H9 (cell line): ENCODE measurements around the gene FEM1B. TPM values are rescaled to one million over a fixed set of nuclear protein-coding genes. Genes with fewer than 3 reads are reported as not detected.

Experiments used
- DNase-seq: peaks from one replicate; pipeline ENCODE4 v3.0.0-alpha.2; 2017
- H2AFZ ChIP-seq: one replicate; pipeline ENCODE4 v1.6.1; 2013; ENCODE audit warnings: mild to moderate bottlenecking, low read length, control low read depth, moderate library complexity
- H2AK5ac ChIP-seq: 2 replicates; pipeline ENCODE4 v1.6.1; 2013; ENCODE audit warnings: low read length, control low read depth, mixed read lengths; ENCODE audit not compliant: insufficient read length
- H2BK120ac ChIP-seq: one replicate; pipeline ENCODE4 v1.6.1; 2013; ENCODE audit warnings: low read depth, mild to moderate bottlenecking, low read length, control low read depth, inconsistent platforms; ENCODE audit not compliant: poor library complexity, severe bottlenecking
- H2BK12ac ChIP-seq: 2 replicates; pipeline ENCODE4 v1.6.1; 2013; ENCODE audit warnings: low read length, control low read depth, mixed read lengths, low read depth; ENCODE audit not compliant: insufficient read length
- H2BK15ac ChIP-seq: 2 replicates; pipeline ENCODE4 v1.6.1; 2013; ENCODE audit warnings: low read depth, low read length, control low read depth
- H2BK20ac ChIP-seq: one replicate; pipeline ENCODE4 v1.6.1; 2013; ENCODE audit warnings: low read depth, mild to moderate bottlenecking, low read length, control low read depth, inconsistent platforms; ENCODE audit not compliant: poor library complexity, severe bottlenecking
- H2BK5ac ChIP-seq: 2 replicates; pipeline ENCODE4 v1.6.1; 2013; ENCODE audit warnings: low read length, control low read depth, mixed read lengths; ENCODE audit not compliant: insufficient read length
- H3K14ac ChIP-seq: 2 replicates; pipeline ENCODE4 v1.6.1; 2013; ENCODE audit warnings: low read length, control low read depth; ENCODE audit not compliant: insufficient read depth
- H3K18ac ChIP-seq: 2 replicates; pipeline ENCODE4 v1.6.1; 2013; ENCODE audit warnings: low read depth, mild to moderate bottlenecking, mixed read lengths, low read length, control low read depth; ENCODE audit not compliant: insufficient read length
- H3K23ac ChIP-seq: 2 replicates; pipeline ENCODE4 v1.6.1; 2013; ENCODE audit warnings: low read length, control low read depth, mixed read lengths, low read depth; ENCODE audit not compliant: insufficient read length
- H3K23me2 ChIP-seq: 2 replicates; pipeline ENCODE4 v1.6.1; 2013; ENCODE audit warnings: low read depth, mild to moderate bottlenecking, mixed read lengths, low read length, control low read depth; ENCODE audit not compliant: insufficient read length, poor library complexity, severe bottlenecking
- H3K27ac ChIP-seq: 2 replicates; pipeline ENCODE4 v1.5.1; 2013; ENCODE audit warnings: low read length, control low read depth, mixed read lengths, low read depth; ENCODE audit not compliant: insufficient read length
- H3K27me3 ChIP-seq: 2 replicates; pipeline ENCODE4 v1.6.1; 2013; ENCODE audit warnings: low read length, control low read depth, inconsistent platforms; ENCODE audit not compliant: insufficient read depth
- H3K4ac ChIP-seq: 2 replicates; pipeline ENCODE4 v1.6.1; 2013; ENCODE audit warnings: low read depth, mild to moderate bottlenecking, control low read depth, inconsistent platforms, low read length, moderate library complexity
- H3K4me1 ChIP-seq: 2 replicates; pipeline ENCODE4 v1.6.1; 2013; ENCODE audit warnings: low read length, control low read depth, inconsistent platforms; ENCODE audit not compliant: insufficient read depth
- H3K4me2 ChIP-seq: 2 replicates; pipeline ENCODE4 v1.6.1; 2013; ENCODE audit warnings: low read length, control low read depth, mixed read lengths; ENCODE audit not compliant: insufficient read length, insufficient read depth
- H3K56ac ChIP-seq: 2 replicates; pipeline ENCODE4 v1.6.1; 2013; ENCODE audit warnings: low read depth, mild to moderate bottlenecking, mixed read lengths, low read length, control low read depth; ENCODE audit not compliant: insufficient read length
- H3K79me1 ChIP-seq: 2 replicates; pipeline ENCODE4 v1.6.1; 2013; ENCODE audit warnings: low read depth, mild to moderate bottlenecking, moderate library complexity, low read length, control low read depth, inconsistent platforms; ENCODE audit not compliant: insufficient read depth, poor library complexity, severe bottlenecking
- H3K79me2 ChIP-seq: 2 replicates; pipeline ENCODE4 v1.6.1; 2013; ENCODE audit warnings: low read length, control low read depth, inconsistent platforms; ENCODE audit not compliant: insufficient read depth
- H3K9ac ChIP-seq: 2 replicates; pipeline ENCODE4 v1.6.1; 2013; ENCODE audit warnings: low read length, control low read depth, mixed read lengths; ENCODE audit not compliant: insufficient read length; ENCODE audit errors: extremely low read depth
- H3K9me3 ChIP-seq: one replicate; pipeline ENCODE4 v1.6.1; 2013; ENCODE audit warnings: low read depth, low read length, inconsistent platforms; ENCODE audit not compliant: control insufficient read depth
- H3T11ph ChIP-seq: one replicate; pipeline ENCODE4 v1.6.1; 2013; ENCODE audit warnings: mild to moderate bottlenecking, low read length, control low read depth, inconsistent platforms
- H4K20me1 ChIP-seq: one replicate; pipeline ENCODE4 v1.6.1; 2013; ENCODE audit not compliant: control insufficient read depth, insufficient read length, insufficient read depth
- H4K5ac ChIP-seq: 2 replicates; pipeline ENCODE4 v1.6.1; 2013; ENCODE audit warnings: low read depth, mild to moderate bottlenecking, mixed read lengths, low read length, control low read depth; ENCODE audit not compliant: insufficient read length
- H4K8ac ChIP-seq: replicated peaks from 2 replicates; pipeline ENCODE4 v1.6.1; 2013; ENCODE audit warnings: low read length, control low read depth, mixed read lengths, low read depth; ENCODE audit not compliant: insufficient read length
- H4K91ac ChIP-seq: 2 replicates; pipeline ENCODE4 v1.6.1; 2013; ENCODE audit warnings: low read depth, mild to moderate bottlenecking, moderate library complexity, mixed read lengths, low read length, control low read depth; ENCODE audit not compliant: insufficient read length
- H3K27ac Mint-ChIP-seq, 3 experiments: 2 replicates in 2 of 3; 3 replicates in 1 of 3; pipeline ENCODE4 v1.8.0; 2020 to 2021; ENCODE audit warnings: mixed read lengths in 3 of 3, mild to moderate bottlenecking in 1 of 3, moderate library complexity in 1 of 3
- H3K27me3 Mint-ChIP-seq: 2 replicates; pipeline ENCODE4 v1.8.0; 2021; ENCODE audit warnings: low read depth, mild to moderate bottlenecking, moderate library complexity, mixed read lengths
- H3K36me3 Mint-ChIP-seq, 3 experiments: 2 replicates in 2 of 3; 3 replicates in 1 of 3; pipeline ENCODE4 v1.8.0; 2020 to 2021; ENCODE audit warnings: low read depth in 3 of 3, mixed read lengths in 3 of 3; ENCODE audit not compliant: insufficient read depth in 1 of 3
- H3K4me1 Mint-ChIP-seq, 2 experiments: 2 replicates each; pipeline ENCODE4 v1.8.0; 2020; ENCODE audit warnings: mixed read lengths in 2 of 2
- H3K4me3 Mint-ChIP-seq, 2 experiments: 2 replicates in 1 of 2; 3 replicates in 1 of 2; pipeline ENCODE4 v1.8.0; 2020 to 2021; ENCODE audit warnings: mild to moderate bottlenecking in 2 of 2, mixed read lengths in 2 of 2, moderate library complexity in 1 of 2
- H3K9me3 Mint-ChIP-seq, 2 experiments: 2 replicates in 1 of 2; 3 replicates in 1 of 2; pipeline ENCODE4 v1.8.0; 2020; ENCODE audit warnings: mild to moderate bottlenecking in 2 of 2, mixed read lengths in 2 of 2, moderate library complexity in 1 of 2
- WGBS: extraction: QIAGEN DNeasy Blood & Tissue Kit; methylation state at CpG from one replicate; pipeline ENCODE4 v1.1.7; 2013; ENCODE audit warnings: missing lambda C conversion rate, low lambda C conversion rate, mixed read lengths; ENCODE audit not compliant: insufficient read length; ENCODE audit errors: extremely low coverage; 5-methylcytosine and 5-hydroxymethylcytosine counted together
- total RNA-seq: library from RNA; stranded (reverse); gene quantifications from 2 replicates; pipeline ENCODE4 v1.2.1, GENCODE V29; 2021
- TF ChIP-seq, protein P1 (sequence below): fragments of 200-600 bp; sonication (generic); conservative IDR thresholded peaks from 3 replicates; pipeline ENCODE4 v1.8.0; 2021; ENCODE audit warnings: antibody characterized with exemption, mild to moderate bottlenecking

Gene FEM1B
- total RNA-seq, 1 experiment from 2014 or later = 77.9 TPM

DNA sequence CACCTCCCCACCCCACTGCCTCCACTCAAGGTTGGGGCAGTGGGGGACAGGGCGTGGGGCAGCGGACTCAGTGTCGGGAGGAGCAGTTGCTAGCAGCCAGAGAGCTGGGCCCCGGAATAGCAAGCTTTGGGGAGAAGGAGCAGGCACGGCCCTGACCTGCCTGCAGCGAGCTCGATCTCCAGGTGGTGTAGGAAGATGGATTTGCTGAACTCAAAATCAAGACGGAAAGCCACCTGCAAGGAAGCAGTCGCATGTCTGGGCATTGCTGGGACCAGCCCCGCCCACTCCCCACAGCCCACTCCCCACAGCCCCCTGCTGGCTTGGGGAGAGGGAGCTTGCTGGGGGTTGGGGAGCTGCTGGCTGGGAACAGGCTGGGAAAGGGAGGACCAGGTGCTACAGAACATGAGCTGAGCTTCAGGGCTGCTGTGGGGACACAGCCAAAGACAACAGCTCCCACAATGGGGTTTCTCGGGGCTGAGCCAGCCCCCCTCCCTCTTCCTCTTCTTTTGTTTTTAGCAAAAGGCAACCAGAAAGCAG lies 38.0 kb downstream of the FEM1B start:
- H3K4me3 Mint-ChIP-seq = peak overlapping the region in 1 of 2 experiments; percentile 26; a peak in 1 of 5 replicates

More for the DNA sequence above, 38.0 kb downstream of the FEM1B start:
- Histone ChIP-seq H3K56ac (no peak overlapping the region), H3K4me1 (peaks cover 2% of the 10 kb centered on the region; the same call in 1 of the 2 replicates), H2BK15ac (no peak overlapping the region), H2BK5ac (no peak overlapping the region), H4K5ac (no peak overlapping the region), H3K27me3 (no peaks in the 10 kb centered on the region), H3K9me3 (no peaks in the 10 kb centered on the region), H2AK5ac (no peak overlapping the region), H2BK12ac (no peak overlapping the region), H3K27ac (no peak overlapping the region), H3K4me2 (peak overlapping the region; percentile 4), H3K9ac (no peak overlapping the region), H3K79me2 (no peaks in the 10 kb centered on the region), H4K20me1 (no peaks in the 10 kb centered on the region), H3T11ph (no peak overlapping the region), H3K23ac (no peak overlapping the region), H3K79me1 (no peaks in the 10 kb centered on the region), H3K14ac (no peak overlapping the region), H2AFZ (no peak overlapping the region), H3K4ac (no peak overlapping the region), H4K8ac (no peak overlapping the region), H4K91ac (no peak overlapping the region), H3K23me2 (no peaks in the 10 kb centered on the region), H2BK120ac (no peak overlapping the region), H3K18ac (no peak overlapping the region), H2BK20ac (no peak overlapping the region)
- no peaks in the 10 kb centered on the region for H3K9me3 Mint-ChIP-seq
- TF ChIP-seq, protein P1, sequence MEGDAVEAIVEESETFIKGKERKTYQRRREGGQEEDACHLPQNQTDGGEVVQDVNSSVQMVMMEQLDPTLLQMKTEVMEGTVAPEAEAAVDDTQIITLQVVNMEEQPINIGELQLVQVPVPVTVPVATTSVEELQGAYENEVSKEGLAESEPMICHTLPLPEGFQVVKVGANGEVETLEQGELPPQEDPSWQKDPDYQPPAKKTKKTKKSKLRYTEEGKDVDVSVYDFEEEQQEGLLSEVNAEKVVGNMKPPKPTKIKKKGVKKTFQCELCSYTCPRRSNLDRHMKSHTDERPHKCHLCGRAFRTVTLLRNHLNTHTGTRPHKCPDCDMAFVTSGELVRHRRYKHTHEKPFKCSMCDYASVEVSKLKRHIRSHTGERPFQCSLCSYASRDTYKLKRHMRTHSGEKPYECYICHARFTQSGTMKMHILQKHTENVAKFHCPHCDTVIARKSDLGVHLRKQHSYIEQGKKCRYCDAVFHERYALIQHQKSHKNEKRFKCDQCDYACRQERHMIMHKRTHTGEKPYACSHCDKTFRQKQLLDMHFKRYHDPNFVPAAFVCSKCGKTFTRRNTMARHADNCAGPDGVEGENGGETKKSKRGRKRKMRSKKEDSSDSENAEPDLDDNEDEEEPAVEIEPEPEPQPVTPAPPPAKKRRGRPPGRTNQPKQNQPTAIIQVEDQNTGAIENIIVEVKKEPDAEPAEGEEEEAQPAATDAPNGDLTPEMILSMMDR = no peak
- no peak overlapping the region for H3K27ac Mint-ChIP-seq
- WGBS = no CpG with 5 or more reads among the region's 11 CpGs
- H3K4me1 Mint-ChIP-seq = peaks cover 26 to 49% of the 10 kb centered on the region in 2 experiments
- peak; percentile 67 for DNase-seq
- H3K36me3 Mint-ChIP-seq = no peaks in the 10 kb centered on the region
- H3K27me3 Mint-ChIP-seq = no peaks in the 10 kb centered on the region
